HG03575 (cell line): ENCODE data around the gene PTK7.

Experiments
- ATAC-seq: cut with Tn5 transposase; IDR thresholded peaks from one replicate; pipeline ENCODE4 v1.9.1; 2021; ENCODE audit not compliant: unreplicated experiment, insufficient number of reproducible peaks, low FRiP score; ENCODE audit errors: extremely low read depth

PTK7 gene

DNA sequence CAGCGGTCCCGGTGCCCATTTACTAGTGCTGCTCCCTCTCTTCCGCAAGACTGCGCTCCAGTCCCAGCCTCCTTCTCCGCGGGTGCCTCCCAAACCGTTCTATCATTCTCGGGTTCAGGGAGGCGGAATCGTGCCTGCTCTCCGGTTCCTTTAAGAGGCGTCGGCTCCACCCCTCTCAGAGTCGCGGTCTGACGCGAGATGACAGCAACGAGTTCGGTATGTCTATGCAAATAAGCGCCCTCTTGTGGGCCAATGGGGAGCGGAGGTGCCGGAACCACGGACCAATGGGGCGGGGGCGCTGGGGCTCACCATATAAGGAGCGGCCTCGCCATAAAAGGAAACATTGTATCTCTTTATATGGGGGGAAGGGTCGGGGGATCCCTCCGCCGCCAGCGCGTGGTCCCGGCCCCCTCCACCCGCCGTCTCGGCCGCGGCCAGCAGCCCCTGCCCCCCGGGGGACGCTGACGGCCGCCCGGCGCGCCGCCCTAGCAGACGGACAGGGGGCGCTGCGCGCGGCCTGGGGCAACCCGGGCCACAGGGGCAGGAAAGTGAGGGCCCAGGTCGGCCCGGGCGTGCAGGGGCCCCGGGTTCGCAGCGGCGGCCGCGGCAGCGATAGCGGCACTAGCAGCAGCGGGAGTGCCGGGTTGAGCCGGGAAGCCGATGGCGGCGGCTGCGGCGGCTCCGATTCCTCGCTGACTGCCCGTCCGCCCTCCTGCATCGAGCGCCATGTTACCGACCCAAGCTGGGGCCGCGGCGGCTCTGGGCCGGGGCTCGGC, 95.0 kb downstream of the PTK7 start, which contains the start of gene SRF:
Gene SRF, plus strand, starts transcription at position 339 of the 776 bp plus-strand sequence. Its CDS starts 388 bp downstream, at position 727.
- ATAC-seq: peak; percentile 26

- ATAC-seq: no peak
Measured at GRCh38 chr6:43171707-43172103, 95.6 kb downstream of the PTK7 start.

GRCh38 chr6:43172104-43173007, 96.2 kb downstream of the PTK7 start:
- no peak for ATAC-seq

- ATAC-seq: no peak
Measured at GRCh38 chr6:43173591-43174262, 97.6 kb downstream of the PTK7 start.

GRCh38 chr6:43174263-43175112, 98.4 kb downstream of the PTK7 start:
- peak; percentile 32 for ATAC-seq

GRCh38 chr6:43175676-43176422, 99.7 kb downstream of the PTK7 start:
- no peak for ATAC-seq

DNA sequence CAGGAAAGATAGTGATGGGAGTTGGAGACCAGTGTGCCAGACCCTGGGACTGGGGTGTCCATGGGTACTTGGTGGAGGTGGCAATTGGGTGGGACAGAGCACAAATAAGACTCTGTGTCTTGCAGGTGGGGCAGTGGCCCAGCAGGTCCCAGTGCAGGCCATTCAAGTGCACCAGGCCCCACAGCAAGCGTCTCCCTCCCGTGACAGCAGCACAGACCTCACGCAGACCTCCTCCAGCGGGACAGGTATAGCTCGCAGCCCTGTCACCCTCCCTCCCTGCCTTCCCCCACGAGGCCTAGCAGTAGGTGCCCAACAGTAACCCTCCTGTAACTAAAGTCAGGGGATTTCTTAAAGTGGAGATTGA, 100.3 kb downstream of the PTK7 start:
- no peak for ATAC-seq

GRCh38 chr6:43178150-43178549, 102.0 kb downstream of the PTK7 start:
- no peak for ATAC-seq

- no peak for ATAC-seq
Measured at GRCh38 chr6:43178951-43179830, 103.1 kb downstream of the PTK7 start.

GRCh38 chr6:43180058-43180457, 103.9 kb downstream of the PTK7 start:
- no peak for ATAC-seq

GRCh38 chr6:43180985-43181384, 104.9 kb downstream of the PTK7 start:
- ATAC-seq: no peak

DNA sequence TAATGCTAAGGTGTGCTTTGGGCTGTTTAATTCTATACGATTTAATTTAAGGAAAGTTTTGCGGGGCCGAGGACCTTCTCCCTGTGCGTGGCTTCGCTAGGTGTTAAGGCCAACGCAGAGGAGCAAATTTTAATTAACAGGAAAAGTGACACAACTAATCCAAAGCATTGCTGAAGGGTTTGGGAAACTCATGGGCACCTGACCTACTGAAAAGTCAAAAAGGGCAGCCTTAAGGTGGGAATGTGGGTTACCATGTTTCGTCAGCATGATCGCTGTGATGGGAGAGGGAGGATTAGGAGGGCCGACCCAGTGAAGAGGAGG, 105.5 kb downstream of the PTK7 start:
- ATAC-seq: no peak

DNA sequence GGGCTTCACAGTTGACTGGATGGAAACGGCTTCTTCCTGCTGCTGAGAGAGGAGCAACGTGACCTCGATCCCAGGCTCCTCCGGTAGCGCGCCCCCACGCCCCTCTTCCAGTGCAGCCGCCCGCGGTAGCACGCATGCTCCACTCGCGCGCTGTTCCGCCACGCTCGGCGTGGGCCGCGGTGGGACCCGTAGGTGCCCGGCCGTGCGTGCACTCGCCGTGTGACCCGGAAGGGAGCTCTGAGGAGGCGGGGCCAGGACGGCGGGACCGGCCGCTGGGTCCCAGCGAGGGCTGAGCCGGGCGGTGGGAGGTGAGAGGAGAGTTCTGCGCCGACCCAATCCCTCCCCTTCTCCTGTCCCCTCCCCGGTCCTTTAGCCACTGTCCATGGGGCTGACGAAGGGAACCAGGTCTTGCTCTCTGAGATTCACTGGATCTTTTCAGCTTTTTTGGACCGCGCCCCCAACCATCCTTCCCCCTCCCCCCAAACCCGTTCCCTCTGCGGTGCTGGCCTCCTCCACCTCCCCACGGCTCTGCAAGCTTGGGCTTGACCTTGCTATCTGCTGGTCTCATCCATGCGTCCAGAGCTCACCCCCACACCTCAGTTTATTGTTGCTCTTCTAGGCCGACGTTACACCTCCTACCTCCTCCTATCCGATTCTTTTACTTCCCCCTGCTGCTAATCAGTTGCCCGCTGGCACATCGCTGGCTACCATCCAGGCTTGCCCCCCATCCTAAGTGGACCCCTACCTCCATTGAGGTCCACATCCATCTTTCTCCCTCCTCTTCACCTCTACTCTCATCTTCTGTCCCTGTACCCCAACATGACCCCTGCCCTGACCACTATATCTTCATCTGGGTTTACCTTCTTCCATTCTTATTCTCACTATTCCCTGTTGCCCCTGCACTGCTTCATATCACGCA, 106.1 kb downstream of the PTK7 start, which contains the start of gene CUL9:
Gene CUL9, plus strand, starts transcription at position 255 of the 919 bp plus-strand sequence. CDS start 2,115 bp downstream, outside the sequence.
- ATAC-seq: no peak

- ATAC-seq: no peak
Measured at GRCh38 chr6:43183441-43183840, 107.3 kb downstream of the PTK7 start.

DNA sequence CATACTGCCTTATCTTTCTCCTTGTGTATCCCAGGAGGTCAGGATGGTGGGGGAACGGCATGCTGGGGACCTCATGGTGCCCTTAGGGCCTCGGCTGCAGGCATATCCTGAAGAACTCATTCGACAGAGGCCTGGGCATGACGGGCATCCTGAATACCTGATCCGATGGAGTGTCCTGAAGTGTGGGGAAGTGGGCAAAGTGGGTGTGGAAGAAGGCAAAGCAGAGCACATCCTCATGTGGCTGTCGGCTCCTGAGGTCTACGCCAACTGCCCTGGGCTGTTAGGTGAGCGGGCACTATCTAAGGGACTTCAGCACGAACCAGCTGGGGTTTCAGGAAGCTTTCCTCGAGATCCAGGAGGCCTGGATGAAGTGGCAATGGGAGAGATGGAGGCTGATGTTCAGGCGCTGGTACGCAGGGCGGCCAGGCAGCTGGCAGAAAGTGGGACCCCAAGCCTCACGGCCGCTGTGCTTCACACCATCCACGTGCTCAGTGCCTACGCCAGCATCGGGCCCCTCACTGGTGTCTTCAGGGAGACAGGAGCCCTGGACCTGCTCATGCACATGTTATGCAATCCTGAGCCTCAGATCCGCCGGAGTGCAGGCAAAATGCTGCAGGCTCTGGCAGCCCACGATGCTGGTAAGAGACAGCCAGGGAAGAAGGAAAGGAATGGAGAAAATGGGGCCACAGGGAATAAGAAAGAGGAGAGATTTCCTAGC, 108.3 kb downstream of the PTK7 start:
- no peak for ATAC-seq
